ENCODE data around the gene DDIT4. TPM values are rescaled to one million over a fixed set of nuclear protein-coding genes. Genes with fewer than 3 reads are reported as not detected.
A peak's percentile ranks its signal among the peaks of the same experiment; 100 is the strongest.

DDIT4 gene
- polyA plus RNA-seq, 3 donors, result 26.1 to 611 (median 45.8) TPM

DNA sequence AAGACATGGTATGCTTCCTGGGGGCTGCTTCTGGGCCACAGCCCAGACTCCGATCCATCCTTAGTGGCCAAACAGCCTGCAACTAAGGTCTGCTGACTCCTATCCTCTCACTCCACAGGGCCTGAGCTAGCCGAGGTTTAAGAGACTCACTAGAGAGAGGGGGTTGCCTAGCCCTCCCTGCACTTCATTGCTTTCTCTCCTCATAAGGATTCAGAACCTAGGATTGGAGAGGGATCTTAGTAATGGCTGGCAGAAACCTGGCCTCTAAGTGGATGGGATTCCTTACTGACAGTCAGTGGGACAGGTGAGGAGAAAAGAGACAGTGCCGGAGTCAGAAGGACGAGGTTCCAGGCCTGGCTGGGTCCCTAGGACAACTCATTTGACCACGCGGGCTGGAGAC lies 8.2 kb upstream of the DDIT4 start:
- no peaks in the 10 kb centered on the region for H4K20me1 ChIP-seq (ENCODE audit: insufficient read depth, low read length)
- no peaks in the 10 kb centered on the region for H3K9me3 Mint-ChIP-seq
- H3K36me3 Mint-ChIP-seq, result no peaks in the 10 kb centered on the region
- H3K79me2 ChIP-seq (ENCODE audit: insufficient read depth, low read length), result no peaks in the 10 kb centered on the region
- no peaks in the 10 kb centered on the region for H3K36me3 ChIP-seq (replicated peaks in 1 of 2; ENCODE audit: control insufficient read depth in 1 of 2, insufficient read depth in 2 of 2, low read length in 2 of 2)
- peaks cover 0 to 2% (median 2%) of the 10 kb centered on the region in 3 donors for H3K27me3 Mint-ChIP-seq (ENCODE audit: low read depth in 3 of 3)
- H2AFZ ChIP-seq (ENCODE audit: insufficient read depth, low read depth, low read length, poor library complexity, severe bottlenecking), result no peak overlapping the region
- H3K27ac Mint-ChIP-seq, result peak overlapping the region in 1 of 7 donors; percentile 41
- H3K4me1 Mint-ChIP-seq, result peaks cover 17% of the 10 kb centered on the region
- H3K4me2 ChIP-seq (replicated peaks; ENCODE audit: extremely low read depth, low read length, poor library complexity, severe bottlenecking), result no peak overlapping the region
- 96% methylated on average over 4 of the region's 6 CpGs for WGBS (ENCODE audit: insufficient coverage)
- no peaks in the 10 kb centered on the region for H3K27me3 ChIP-seq (ENCODE audit: control insufficient read depth in 2 of 2, insufficient read depth in 2 of 2, low read length in 2 of 2)
- H3K4me3 Mint-ChIP-seq, result no peak overlapping the region
- TF ChIP-seq, protein P1, sequence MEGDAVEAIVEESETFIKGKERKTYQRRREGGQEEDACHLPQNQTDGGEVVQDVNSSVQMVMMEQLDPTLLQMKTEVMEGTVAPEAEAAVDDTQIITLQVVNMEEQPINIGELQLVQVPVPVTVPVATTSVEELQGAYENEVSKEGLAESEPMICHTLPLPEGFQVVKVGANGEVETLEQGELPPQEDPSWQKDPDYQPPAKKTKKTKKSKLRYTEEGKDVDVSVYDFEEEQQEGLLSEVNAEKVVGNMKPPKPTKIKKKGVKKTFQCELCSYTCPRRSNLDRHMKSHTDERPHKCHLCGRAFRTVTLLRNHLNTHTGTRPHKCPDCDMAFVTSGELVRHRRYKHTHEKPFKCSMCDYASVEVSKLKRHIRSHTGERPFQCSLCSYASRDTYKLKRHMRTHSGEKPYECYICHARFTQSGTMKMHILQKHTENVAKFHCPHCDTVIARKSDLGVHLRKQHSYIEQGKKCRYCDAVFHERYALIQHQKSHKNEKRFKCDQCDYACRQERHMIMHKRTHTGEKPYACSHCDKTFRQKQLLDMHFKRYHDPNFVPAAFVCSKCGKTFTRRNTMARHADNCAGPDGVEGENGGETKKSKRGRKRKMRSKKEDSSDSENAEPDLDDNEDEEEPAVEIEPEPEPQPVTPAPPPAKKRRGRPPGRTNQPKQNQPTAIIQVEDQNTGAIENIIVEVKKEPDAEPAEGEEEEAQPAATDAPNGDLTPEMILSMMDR (IDR thresholded peaks at IDR 0.05), result no peak
- H3K4me3 ChIP-seq (replicated peaks in 1 of 3; ENCODE audit: low read depth in 2 of 3, low read length in 3 of 3), result no peak overlapping the region
- no peak for DNase-seq
- intact Hi-C loops (cut with micrococcal nuclease), result no loop called here
- no peak overlapping the region for H3K27ac ChIP-seq (ENCODE audit: low read depth in 1 of 2, low read length in 2 of 2)
- no peak overlapping the region for H3K9ac ChIP-seq (ENCODE audit: insufficient read depth, low read length, poor library complexity, severe bottlenecking)
- H3K9me3 ChIP-seq (replicated peaks in 1 of 2; ENCODE audit: control insufficient read depth in 1 of 2, insufficient read depth in 1 of 2, low read length in 2 of 2), result no peaks in the 10 kb centered on the region
- H3K4me1 ChIP-seq (ENCODE audit: control insufficient read depth in 1 of 2, insufficient read depth in 2 of 2, low read length in 2 of 2), result peaks cover 12% of the 10 kb centered on the region in 2 donors

DNA sequence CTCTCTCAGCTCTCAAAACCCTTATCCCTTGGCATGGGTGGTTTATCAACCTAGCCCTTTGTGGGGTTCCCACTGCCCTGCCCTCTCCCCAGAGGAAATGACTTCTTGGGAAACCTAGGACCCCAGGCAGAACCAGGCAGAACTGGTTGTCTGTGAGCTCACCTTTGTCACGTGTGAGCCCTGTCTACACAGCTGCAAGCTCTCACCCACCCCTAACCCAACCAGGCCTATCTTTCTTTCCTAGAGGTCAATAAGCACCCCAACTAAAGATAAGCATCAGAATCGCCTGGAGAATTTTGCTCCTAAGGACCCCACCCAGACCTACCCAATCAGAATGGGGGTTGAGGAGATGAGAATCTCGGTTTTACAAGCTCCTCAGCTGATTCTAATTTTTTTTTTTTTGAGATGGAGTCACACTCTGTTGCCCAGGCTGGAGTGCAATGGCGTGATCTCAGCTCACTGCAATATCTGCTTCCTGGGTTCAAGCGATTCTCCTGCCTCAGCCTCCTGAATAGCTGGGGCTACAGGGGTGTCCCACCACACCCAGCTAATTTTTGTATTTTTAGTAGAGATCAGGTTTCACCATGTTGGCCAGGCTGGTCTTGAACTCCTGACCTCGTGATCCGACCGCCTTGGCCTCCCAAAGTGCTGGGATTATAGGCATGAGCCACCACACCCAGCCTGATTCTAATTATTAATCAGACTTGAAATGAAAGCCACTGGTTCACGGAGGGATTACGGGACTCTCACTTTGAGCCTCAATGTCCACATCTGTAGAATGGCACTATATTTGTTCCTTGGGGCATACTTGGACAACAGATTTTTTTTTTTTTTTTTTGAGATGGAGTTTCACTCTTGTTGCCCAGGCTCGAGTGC lies 7.5 kb upstream of the DDIT4 start:
- Histone ChIP-seq H3K9ac (ENCODE audit: insufficient read depth, low read length, poor library complexity, severe bottlenecking) (no peak overlapping the region), H3K79me2 (ENCODE audit: insufficient read depth, low read length) (no peaks in the 10 kb centered on the region), H3K36me3 (replicated peaks in 1 of 2; ENCODE audit: control insufficient read depth in 1 of 2, insufficient read depth in 2 of 2, low read length in 2 of 2) (no peaks in the 10 kb centered on the region), H3K4me3 (replicated peaks in 1 of 3; ENCODE audit: low read depth in 2 of 3, low read length in 3 of 3) (no peak overlapping the region), H3K4me1 (ENCODE audit: control insufficient read depth in 1 of 2, insufficient read depth in 2 of 2, low read length in 2 of 2) (peaks cover 4 to 5% of the 10 kb centered on the region in 2 donors), H4K20me1 (ENCODE audit: insufficient read depth, low read length) (no peaks in the 10 kb centered on the region), H2AFZ (ENCODE audit: insufficient read depth, low read depth, low read length, poor library complexity, severe bottlenecking) (no peak overlapping the region), H3K4me2 (replicated peaks; ENCODE audit: extremely low read depth, low read length, poor library complexity, severe bottlenecking) (no peak overlapping the region), H3K9me3 (replicated peaks in 1 of 2; ENCODE audit: control insufficient read depth in 1 of 2, insufficient read depth in 1 of 2, low read length in 2 of 2) (no peaks in the 10 kb centered on the region), H3K27ac (ENCODE audit: low read depth in 1 of 2, low read length in 2 of 2) (no peak overlapping the region), H3K27me3 (ENCODE audit: control insufficient read depth in 2 of 2, insufficient read depth in 2 of 2, low read length in 2 of 2) (no peaks in the 10 kb centered on the region)
- Mint-ChIP-seq H3K27me3 (ENCODE audit: low read depth in 3 of 3) (peaks cover 0 to 9% (median 2%) of the 10 kb centered on the region in 3 donors), H3K4me1 (peaks cover 12% of the 10 kb centered on the region), H3K27ac (no peak overlapping the region), H3K36me3 (no peaks in the 10 kb centered on the region), H3K4me3 (no peak overlapping the region), H3K9me3 (no peaks in the 10 kb centered on the region)
- TF ChIP-seq, protein P1 (IDR thresholded peaks at IDR 0.05), result no peak
- no peak for DNase-seq
- intact Hi-C loops (cut with micrococcal nuclease), result no loop called here
- WGBS (ENCODE audit: insufficient coverage), result 80% methylated on average over 1 of the region's 11 CpGs
